Spleen (tissue), 11 donors: ENCODE measurements around the gene DENND10. TPM values are rescaled to one million over a fixed set of nuclear protein-coding genes. Genes with fewer than 3 reads are reported as not detected.
"Not testable (repeated sequence)": the region's sequence is repeated elsewhere in the genome, so short reads cannot be mapped to it uniquely, and the experiment has no call there.

Experiments used
- DNase-seq: peaks from one replicate; pipeline ENCODE4 v3.0.0-alpha.2; 2020
- H3K27ac ChIP-seq, 8 donors: fragments of 200-600 bp; sonication (generic) in 7 of 8; 1 replicate in 4 of 8; 2 replicates in 4 of 8; pipeline versions ENCODE4 v1.5.0 to v1.8.0; 2016 to 2021; ENCODE audit warnings: inconsistent platforms in 4 of 8, mild to moderate bottlenecking in 4 of 8, moderate library complexity in 1 of 8
- H3K27me3 ChIP-seq, 7 donors: fragments of 200-600 bp; sonication (generic) in 6 of 7; replicated peaks in 1 of 7; 1 replicate in 4 of 7; 2 replicates in 3 of 7; pipeline versions ENCODE4 v1.5.0 to v1.8.0; 2016 to 2021; ENCODE audit warnings: inconsistent platforms in 3 of 7, mild to moderate bottlenecking in 1 of 7
- H3K36me3 ChIP-seq, 6 donors: fragments of 200-600 bp; sonication (generic) in 5 of 6; 1 replicate in 4 of 6; 2 replicates in 2 of 6; pipeline versions ENCODE4 v1.5.0 to v1.8.0; 2016 to 2021; ENCODE audit warnings: inconsistent platforms in 2 of 6
- H3K4me1 ChIP-seq, 6 donors: fragments of 200-600 bp; sonication (generic) in 5 of 6; 1 replicate in 3 of 6; 2 replicates in 3 of 6; pipeline versions ENCODE4 v1.5.0 to v1.8.0; 2016 to 2021; ENCODE audit warnings: inconsistent platforms in 3 of 6
- H3K4me3 ChIP-seq, 8 donors: fragments of 200-600 bp; sonication (generic) in 7 of 8; 1 replicate in 4 of 8; 2 replicates in 4 of 8; pipeline versions ENCODE4 v1.5.0 to v1.8.0; 2016 to 2021; ENCODE audit warnings: inconsistent platforms in 4 of 8, mild to moderate bottlenecking in 4 of 8, moderate library complexity in 2 of 8
- H3K9me3 ChIP-seq, 8 donors: fragments of 200-600 bp; sonication (generic) in 7 of 8; 1 replicate in 4 of 8; 2 replicates in 4 of 8; pipeline versions ENCODE4 v1.5.0 to v1.8.0; 2016 to 2021; ENCODE audit warnings: inconsistent platforms in 4 of 8
- CTCF ChIP-seq, 11 experiments: fragments of 200-600 bp in 7 of 11; fragments of 450-650 bp in 4 of 11; sonication (generic) in 4 of 11; IDR thresholded peaks in 8 of 11; conservative IDR thresholded peaks in 3 of 11; 1 replicate in 7 of 11; 2 replicates in 4 of 11; pipeline versions ENCODE4 v1.4.0 to v1.8.0; 2016 to 2021; ENCODE audit warnings: antibody characterized with exemption in 11 of 11, inconsistent platforms in 4 of 11, mild to moderate bottlenecking in 1 of 11
- POLR2A ChIP-seq, 3 donors: fragments of 450-650 bp; IDR thresholded peaks; one replicate each; pipeline ENCODE4 v1.5.1; 2017; ENCODE audit warnings: antibody characterized with exemption in 3 of 3, mild to moderate bottlenecking in 1 of 3
- POLR2AphosphoS5 ChIP-seq, 3 donors: sonication (generic); formaldehyde crosslinking; IDR thresholded peaks; one replicate each; pipeline ENCODE4 v1.5.1; 2017; ENCODE audit warnings: antibody characterized with exemption in 3 of 3
- WGBS, 5 donors: extraction: QIAGEN DNeasy Blood & Tissue Kit in 3 of 5; methylation state at CpG; one replicate each; pipeline versions ENCODE4 v1.1.5 to v1.1.7; 2013 to 2018; 5-methylcytosine and 5-hydroxymethylcytosine counted together
- intact Hi-C: fragments of 100-400 bp; cut with DNase I; formaldehyde crosslinking; loops from one replicate; pipeline ENCODE4 v1.15.0; 2023; ENCODE audit warnings: low total_unique reads
- polyA plus RNA-seq, 3 donors: library from polyadenylated mRNA; stranded (reverse); fragments of 200-250 nt; gene quantifications; one replicate each; pipeline ENCODE4 v1.2.1, GENCODE V29; 2013
- total RNA-seq, 7 donors: library from RNA; depleted of rRNA in 3 of 7; stranded (reverse); fragments of >200 nt in 3 of 7; fragmentation: NEBNext Ultra II Directional in 4 of 7; extraction: Animal tissue kit (Norgen Biotek cat#: 25700) in 4 of 7; gene quantifications; one replicate each; pipeline versions ENCODE4 v1.1.0 to v1.2.1, GENCODE V29; 2016 to 2021
- donor health status: healthy with polysubstance abuse.
- donor health status: DM: no; HTN: no; CAD: no; lungs with moderate emphysema.
- donor health status: DM: no; HTN: no; CAD: no.
- donor health status: Bipolar disorder and iron deficiency.
- donor health status: healthy.
- donor health status: DM: no; HTN: no; CAD: no.
- donor health status: DM: yes; HTN: yes; CAD: no.

The DENND10 gene
- total and polyA plus RNA-seq, 10 donors: 11.3 to 57.0 (median 35.5) TPM

- Histone ChIP-seq H3K4me3 (no peak overlapping the region), H3K27ac (no peak overlapping the region), H3K9me3 (no peaks in the 10 kb centered on the region), H3K36me3 (peaks cover 2 to 78% (median 33%) of the 10 kb centered on the region in 6 donors), H3K27me3 (no peaks in the 10 kb centered on the region), H3K4me1 (peaks cover 0 to 14% (median 5%) of the 10 kb centered on the region in 6 donors)
- intact Hi-C loops: no loop called here
- 87 to 96% (median 94%) methylated on average over 9 to 10 of the region's 10 CpGs for WGBS, 5 donors
- DNase-seq: no peak
- no peak for TF ChIP-seq CTCF (IDR thresholded peaks at IDR 0.05 in 8 of 11, conservative IDR thresholded peaks at IDR 0.05 in 3 of 11)
- TF ChIP-seq POLR2A (IDR thresholded peaks at IDR 0.05): no peak
- no peak for TF ChIP-seq POLR2AphosphoS5 (IDR thresholded peaks at IDR 0.05)
These were observed 39.7 kb downstream of the DENND10 start for GRCh38 chr10:119143657-119144056.

GRCh38 chr10:119149157-119149556 is 45.2 kb downstream of the DENND10 start:
- Histone ChIP-seq H3K36me3 (peaks cover 2 to 97% (median 64%) of the 10 kb centered on the region in 6 donors), H3K4me3 (no peak overlapping the region), H3K27me3 (no peaks in the 10 kb centered on the region), H3K27ac (no peak overlapping the region), H3K4me1 (no peaks in the 10 kb centered on the region), H3K9me3 (no peaks in the 10 kb centered on the region)
- no peak for TF ChIP-seq POLR2AphosphoS5 (IDR thresholded peaks at IDR 0.05)
- TF ChIP-seq POLR2A (IDR thresholded peaks at IDR 0.05): no peak
- TF ChIP-seq CTCF (IDR thresholded peaks at IDR 0.05 in 8 of 11, conservative IDR thresholded peaks at IDR 0.05 in 3 of 11): no peak
- intact Hi-C loops: no loop called here
- 94 to 95% (median 95%) methylated on average over 8 of the region's 8 CpGs for WGBS, 5 donors
- DNase-seq: no peak

GRCh38 chr10:119149729-119150128 is 45.8 kb downstream of the DENND10 start:
- DNase-seq: no peak
- no peak for TF ChIP-seq POLR2A (IDR thresholded peaks at IDR 0.05)
- no peak for TF ChIP-seq POLR2AphosphoS5 (IDR thresholded peaks at IDR 0.05)
- TF ChIP-seq CTCF (IDR thresholded peaks at IDR 0.05 in 8 of 11, conservative IDR thresholded peaks at IDR 0.05 in 3 of 11): no peak
- no peaks in the 10 kb centered on the region for H3K27me3 ChIP-seq
- intact Hi-C loops: no loop called here
- H3K27ac ChIP-seq: no peak overlapping the region
- peaks cover 3 to 99% (median 70%) of the 10 kb centered on the region in 6 donors for H3K36me3 ChIP-seq
- H3K4me3 ChIP-seq: no peak overlapping the region
- no peaks in the 10 kb centered on the region for H3K4me1 ChIP-seq
- 86 to 89% (median 88%) methylated on average over 13 of the region's 13 CpGs for WGBS, 5 donors
- H3K9me3 ChIP-seq: no peaks in the 10 kb centered on the region

GRCh38 chr10:119151601-119152000 is 47.7 kb downstream of the DENND10 start:
- H3K4me3 ChIP-seq, H3K9me3 ChIP-seq, H3K27ac ChIP-seq, H3K4me1 ChIP-seq, H3K27me3 ChIP-seq, intact Hi-C loops, DNase-seq: not testable (repeated sequence)
- H3K36me3 ChIP-seq: peaks cover 8 to 100% (median 77%) of the 10 kb centered on the region in 6 donors
- 91 to 98% (median 94%) methylated on average over 6 of the region's 6 CpGs for WGBS, 5 donors

GRCh38 chr10:119153041-119153440 is 49.1 kb downstream of the DENND10 start:
- no peaks in the 10 kb centered on the region for H3K27me3 ChIP-seq
- no peaks in the 10 kb centered on the region for H3K9me3 ChIP-seq
- peaks cover 5 to 100% (median 74%) of the 10 kb centered on the region in 6 donors for H3K36me3 ChIP-seq
- no peak for DNase-seq
- no peak overlapping the region for H3K4me3 ChIP-seq
- no peaks in the 10 kb centered on the region for H3K4me1 ChIP-seq
- no peak overlapping the region for H3K27ac ChIP-seq
- intact Hi-C loops: no loop called here
- whole genome bisulfite sequencing, 5 donors: 85 to 98% (median 92%) methylated on average over 5 of the region's 5 CpGs
- TF ChIP-seq CTCF (IDR thresholded peaks at IDR 0.05 in 8 of 11, conservative IDR thresholded peaks at IDR 0.05 in 3 of 11): no peak
- no peak for TF ChIP-seq POLR2A (IDR thresholded peaks at IDR 0.05)
- no peak for TF ChIP-seq POLR2AphosphoS5 (IDR thresholded peaks at IDR 0.05)
